Measurements from ENCODE around the gene PCNA.

GRCh38 chr20:5126512-5127203 lies 6.9 kb upstream of the PCNA start, which contains the start of gene CDS2:
- TF ChIP-seq CTCF (IDR thresholded peaks at IDR 0.05) (peak; percentile 35 to 77 (median 54)), POLR2A (IDR thresholded peaks at IDR 0.05) (peak; percentile 82 to 88)

All from adrenal gland (tissue), 5 donors.